Mucosa of descending colon (tissue), 3 donors: ENCODE data around the gene RAB11FIP5. TPM values are rescaled to one million over a fixed set of nuclear protein-coding genes. Genes with fewer than 3 reads are reported as not detected.
"Not testable (repeated sequence)": the region's sequence is repeated elsewhere in the genome, so short reads cannot be mapped to it uniquely, and the experiment has no call there.

Experiments used
- ATAC-seq: fragments of 200-7000 bp; cut with Tn5 transposase; one replicate; pipeline ENCODE4 v1.9.1; 2020; ENCODE audit warnings: mild to moderate bottlenecking, moderate library complexity
- DNase-seq, 3 donors: peaks; one replicate each; pipeline ENCODE4 v3.0.0-alpha.2; 2020
- H3K36me3 ChIP-seq: fragments of 200-600 bp; one replicate; pipeline ENCODE4 v1.8.0; 2021; ENCODE audit warnings: low read depth, mild to moderate bottlenecking
- H3K4me1 ChIP-seq: fragments of 200-600 bp; one replicate; pipeline ENCODE4 v1.8.0; 2021; ENCODE audit warnings: low read depth, mild to moderate bottlenecking
- H3K4me3 ChIP-seq: fragments of 200-600 bp; one replicate; pipeline ENCODE4 v1.8.0; 2021; ENCODE audit warnings: mild to moderate bottlenecking
- H3K9me3 ChIP-seq: fragments of 200-600 bp; one replicate; pipeline ENCODE4 v1.8.0; 2021; ENCODE audit warnings: mild to moderate bottlenecking
- intact Hi-C, 2 donors: fragments of 100-400 bp; cut with DNase I in 1 of 2; cut with micrococcal nuclease in 1 of 2; formaldehyde crosslinking; loops; one replicate each; pipeline versions ENCODE4 v1.11.0 to v1.11.1; 2022; cut with DNase I, micrococcal nuclease
- total RNA-seq, 3 donors: library from RNA; stranded (reverse); fragmentation: NEBNext Ultra II Directional in 2 of 3; extraction: Animal tissue kit (Norgen Biotek cat#: 25700) in 2 of 3; gene quantifications; one replicate each; pipeline versions ENCODE4 v1.2.1 to v1.2.4, GENCODE V29; 2021 to 2023
- TF ChIP-seq, protein P1 (sequence below): fragments of 200-600 bp; IDR thresholded peaks from one replicate; pipeline ENCODE4 v1.8.0; 2022; ENCODE audit warnings: antibody characterized with exemption, mild to moderate bottlenecking
- donor health status: DM: no; HTN: no; CAD: no; lungs with moderate emphysema.
- donor health status: DM: no; HTN: no; CAD: no.
- donor health status: DM: no; HTN: yes; CAD: no.

RAB11FIP5 gene
- total RNA-seq, 3 donors from 2014 or later = 17.8 to 27.9 (median 18.3) TPM

GRCh38 chr2:73069855-73070642 is 42.7 kb downstream of the RAB11FIP5 start:
- peaks cover 17% of the 10 kb centered on the region for H3K4me1 ChIP-seq
- intact Hi-C loops = no loop called here
- TF ChIP-seq, protein P1, sequence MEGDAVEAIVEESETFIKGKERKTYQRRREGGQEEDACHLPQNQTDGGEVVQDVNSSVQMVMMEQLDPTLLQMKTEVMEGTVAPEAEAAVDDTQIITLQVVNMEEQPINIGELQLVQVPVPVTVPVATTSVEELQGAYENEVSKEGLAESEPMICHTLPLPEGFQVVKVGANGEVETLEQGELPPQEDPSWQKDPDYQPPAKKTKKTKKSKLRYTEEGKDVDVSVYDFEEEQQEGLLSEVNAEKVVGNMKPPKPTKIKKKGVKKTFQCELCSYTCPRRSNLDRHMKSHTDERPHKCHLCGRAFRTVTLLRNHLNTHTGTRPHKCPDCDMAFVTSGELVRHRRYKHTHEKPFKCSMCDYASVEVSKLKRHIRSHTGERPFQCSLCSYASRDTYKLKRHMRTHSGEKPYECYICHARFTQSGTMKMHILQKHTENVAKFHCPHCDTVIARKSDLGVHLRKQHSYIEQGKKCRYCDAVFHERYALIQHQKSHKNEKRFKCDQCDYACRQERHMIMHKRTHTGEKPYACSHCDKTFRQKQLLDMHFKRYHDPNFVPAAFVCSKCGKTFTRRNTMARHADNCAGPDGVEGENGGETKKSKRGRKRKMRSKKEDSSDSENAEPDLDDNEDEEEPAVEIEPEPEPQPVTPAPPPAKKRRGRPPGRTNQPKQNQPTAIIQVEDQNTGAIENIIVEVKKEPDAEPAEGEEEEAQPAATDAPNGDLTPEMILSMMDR = no peak
- peak overlapping the region; percentile 67 for H3K4me3 ChIP-seq
- no peak for ATAC-seq
- H3K36me3 ChIP-seq = no peaks in the 10 kb centered on the region
- peak in 1 of 3 donors; percentile 23 for DNase-seq
- H3K9me3 ChIP-seq = no peaks in the 10 kb centered on the region

GRCh38 chr2:73069041-73069854 is 43.5 kb downstream of the RAB11FIP5 start:
- TF ChIP-seq, protein P1 = no peak
- H3K4me3 ChIP-seq = no peak overlapping the region
- H3K36me3 ChIP-seq = no peaks in the 10 kb centered on the region
- no peak for DNase-seq
- ATAC-seq = no peak
- H3K9me3 ChIP-seq = no peaks in the 10 kb centered on the region
- H3K4me1 ChIP-seq = peaks cover 20% of the 10 kb centered on the region
- intact Hi-C loops = no loop called here

DNA sequence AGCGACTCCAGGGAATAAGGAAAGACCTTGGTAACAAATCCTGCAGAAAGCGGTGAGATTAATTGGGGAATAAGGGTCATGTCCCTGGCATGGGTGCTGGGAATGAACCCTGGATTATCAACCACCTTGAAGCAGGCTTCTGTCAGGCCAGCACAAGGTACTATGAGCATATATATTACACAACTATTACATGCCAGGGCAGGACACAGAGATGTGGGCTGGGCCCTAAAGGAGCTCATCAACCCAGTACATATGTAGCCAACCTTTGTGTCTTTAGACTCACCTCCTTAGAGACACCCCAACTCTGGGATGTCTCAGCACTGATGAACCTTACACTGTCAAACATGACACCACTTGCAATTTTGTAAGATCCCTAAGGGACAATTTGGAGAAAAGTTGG is 44.6 kb downstream of the RAB11FIP5 start:
- TF ChIP-seq, protein P1 = no peak
- no peak overlapping the region for H3K4me3 ChIP-seq
- H3K9me3 ChIP-seq = no peaks in the 10 kb centered on the region
- DNase-seq (no peak), ATAC-seq (no peak)
- intact Hi-C loops = no loop called here
- no peaks in the 10 kb centered on the region for H3K36me3 ChIP-seq
- peaks cover 26% of the 10 kb centered on the region for H3K4me1 ChIP-seq

DNA sequence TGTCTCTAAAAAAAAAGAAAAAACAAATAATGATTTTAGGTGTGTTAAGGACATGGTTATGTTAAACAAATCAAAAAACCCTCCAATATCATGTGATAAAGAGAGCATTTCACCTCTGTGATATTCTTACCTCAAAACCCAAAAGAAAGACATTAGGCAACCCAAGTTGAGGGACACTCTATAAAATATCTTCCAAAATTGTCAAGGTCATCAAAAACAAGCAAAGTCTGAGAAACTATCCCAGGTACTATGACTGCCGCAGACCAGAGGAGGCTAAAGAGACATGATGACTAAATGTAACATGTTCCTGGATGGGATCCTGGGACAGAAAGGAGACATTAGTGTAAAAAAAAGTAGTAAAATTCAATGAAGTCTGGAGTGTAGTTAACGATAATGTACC is 45.7 kb downstream of the RAB11FIP5 start:
- intact Hi-C loops = no loop called here
- peaks cover 22% of the 10 kb centered on the region for H3K4me1 ChIP-seq
- DNase-seq = no peak

GRCh38 chr2:73065070-73065469 is 47.7 kb downstream of the RAB11FIP5 start:
- H3K36me3 ChIP-seq, intact Hi-C loops, DNase-seq, H3K9me3 ChIP-seq, ATAC-seq, H3K4me3 ChIP-seq: not testable (repeated sequence)
- H3K4me1 ChIP-seq = peaks cover 17% of the 10 kb centered on the region

More for the DNA sequence above, 45.7 kb downstream of the RAB11FIP5 start:
- no peaks in the 10 kb centered on the region for H3K36me3 ChIP-seq
- no peaks in the 10 kb centered on the region for H3K9me3 ChIP-seq
- no peak for ATAC-seq
- TF ChIP-seq, protein P1 = no peak
- no peak overlapping the region for H3K4me3 ChIP-seq
